Measurements from ENCODE around the gene RAB7B. TPM values are rescaled to one million over a fixed set of nuclear protein-coding genes. Genes with fewer than 3 reads are reported as not detected.
A peak's percentile ranks its signal among the peaks of the same experiment; 100 is the strongest.

The RAB7B gene
- total and polyA plus RNA-seq, 2 of the 13 experiments (the other 11 are each of a cell fraction or from before 2014, with no cell fraction given) = 0.05 to 0.46 TPM

- TF ChIP-seq ZNF687 (CRISPR knock-in tag; IDR thresholded peaks at IDR 0.05) = peak; percentile 29; the same call in 1 of the 2 replicates
- no peak for TF ChIP-seq ZNF282 (IDR thresholded peaks at IDR 0.05; ENCODE audit: partially characterized antibody)
- no peak for TF ChIP-seq MBD4 (IDR thresholded peaks at IDR 0.05; ENCODE audit: borderline replicate concordance, low read length)
- no peak for TF ChIP-seq ZNF275 (CRISPR knock-in tag; IDR thresholded peaks at IDR 0.05; ENCODE audit: borderline replicate concordance)
Measured at GRCh38 chr1:206041640-206042039, 38.4 kb upstream of the RAB7B start (continued).

GRCh38 chr1:206040328-206040727 is 37.1 kb upstream of the RAB7B start:
- 7% methylated on average over 5 of the region's 5 CpGs for WGBS (ENCODE audit: low lambda C conversion rate)
- H3K4me2 ChIP-seq (ENCODE audit: low read depth, low read length) = peak overlapping the region; percentile 28
- no peak overlapping the region for H3K4me3 ChIP-seq (replicated peaks in 1 of 3; ENCODE audit: insufficient read depth in 1 of 3, low read depth in 2 of 3, low read length in 3 of 3)
- H3K9me3 ChIP-seq (ENCODE audit: low read length) = no peaks in the 10 kb centered on the region
- ChIA-PET POLR2A (no interaction called here), CTCF (ENCODE audit: low intra/inter-chr PET ratio, low total read pairs) (no interaction called here)
- no peak overlapping the region for H3K9ac ChIP-seq (ENCODE audit: insufficient read depth, low read depth, low read length)
- intact Hi-C loops (cut with micrococcal nuclease; ENCODE audit: unreplicated experiment) (no loop called here), in situ Hi-C loops (cut with HindIII; ENCODE audit: extremely low pct_ligation_motif_present, low pct_unique_long_range_greater_than_20kb) (no loop called here)
- BruUV-seq (replicated peaks) = no TSS peak
- peaks cover 14% of the 10 kb centered on the region for H3K4me1 ChIP-seq (ENCODE audit: insufficient read depth, low read length)
- no peaks in the 10 kb centered on the region for H3K79me2 ChIP-seq (ENCODE audit: insufficient read depth, low read length)
- peaks cover 1 to 13% of the 10 kb centered on the region in 2 experiments; a peak in 3 of 5 replicates for H3K27me3 ChIP-seq (ENCODE audit: control insufficient read depth in 1 of 2, insufficient read depth in 2 of 2, low read length in 2 of 2)
- ATAC-seq (peak; percentile 71), DNase-seq (ENCODE audit: low spot score) (no peak), FAIRE-seq (peak; percentile 28)
- peak; percentile 47 for TF ChIP-seq CTCF (CRISPR knock-in tag; IDR thresholded peaks at IDR 0.05)
- no peak for TF ChIP-seq ZHX1 (CRISPR knock-in tag; IDR thresholded peaks at IDR 0.05; ENCODE audit: low read depth)
- peak; percentile 74 for TF ChIP-seq ZNF770 (CRISPR knock-in tag; IDR thresholded peaks at IDR 0.05)
- peak; percentile 59 for TF ChIP-seq STAG1 (CRISPR knock-in tag; IDR thresholded peaks at IDR 0.05)
- no peaks in the 10 kb centered on the region for H4K20me1 ChIP-seq (ENCODE audit: insufficient read depth, low read length)
- H3K27ac ChIP-seq (ENCODE audit: extremely low read length, insufficient read depth, low read length) = no peak overlapping the region
- H3K36me3 ChIP-seq (replicated peaks in 1 of 2; ENCODE audit: control insufficient read depth in 1 of 2, insufficient read depth in 2 of 2, low read length in 2 of 2) = no peaks in the 10 kb centered on the region
- no peak overlapping the region for H2AFZ ChIP-seq (ENCODE audit: low read length)
